Measurements from ENCODE around the gene CREB5. TPM values are rescaled to one million over a fixed set of nuclear protein-coding genes. Genes with fewer than 3 reads are reported as not detected.

The CREB5 gene
- total RNA-seq, 1 donor from 2014 or later = 52.2 TPM

DNA sequence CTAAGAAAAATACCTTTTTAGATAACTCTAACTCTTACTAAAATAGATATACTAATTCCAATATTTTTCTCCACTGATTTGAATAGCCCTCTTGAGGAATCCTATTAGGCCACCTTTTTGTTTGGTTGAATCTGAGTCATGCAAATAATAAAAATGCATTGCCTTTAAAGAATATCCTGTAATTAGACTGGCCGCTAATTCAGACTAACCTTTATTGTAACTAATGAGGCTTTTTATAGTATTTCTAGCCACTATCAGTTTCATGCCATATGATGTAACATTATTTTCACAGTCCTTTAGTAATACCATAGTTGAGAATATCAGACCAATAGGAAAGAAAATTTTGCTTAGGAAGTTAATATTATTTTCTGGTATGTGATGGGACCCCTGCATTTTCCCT is 90.1 kb downstream of the CREB5 start:
- Histone ChIP-seq H3K27ac (ENCODE audit: low read depth, low read length) (no peak overlapping the region), H3K4me1 (ENCODE audit: control insufficient read depth in 3 of 3, insufficient read depth in 3 of 3, low read length in 3 of 3) (no peaks in the 10 kb centered on the region), H3K36me3 (ENCODE audit: control insufficient read depth in 3 of 3, insufficient read depth in 3 of 3, low read length in 3 of 3) (no peaks in the 10 kb centered on the region), H3K27me3 (ENCODE audit: control insufficient read depth in 3 of 3, insufficient read depth in 3 of 3, low read length in 3 of 3) (no peaks in the 10 kb centered on the region), H3K9me3 (ENCODE audit: control insufficient read depth in 3 of 3, low read length in 3 of 3) (no peaks in the 10 kb centered on the region), H3K9ac (ENCODE audit: low read depth in 1 of 3, low read length in 3 of 3) (no peak overlapping the region), H3K4me3 (ENCODE audit: low read length in 3 of 3) (no peak overlapping the region)

GRCh38 chr7:28503396-28503795 is 91.1 kb downstream of the CREB5 start:
- Histone ChIP-seq H3K27ac (ENCODE audit: low read depth, low read length) (no peak overlapping the region), H3K27me3 (ENCODE audit: control insufficient read depth in 3 of 3, insufficient read depth in 3 of 3, low read length in 3 of 3) (no peaks in the 10 kb centered on the region), H3K4me3 (ENCODE audit: low read length in 3 of 3) (no peak overlapping the region), H3K4me1 (ENCODE audit: control insufficient read depth in 3 of 3, insufficient read depth in 3 of 3, low read length in 3 of 3) (no peaks in the 10 kb centered on the region), H3K9me3 (ENCODE audit: control insufficient read depth in 3 of 3, low read length in 3 of 3) (no peaks in the 10 kb centered on the region), H3K36me3 (ENCODE audit: control insufficient read depth in 3 of 3, insufficient read depth in 3 of 3, low read length in 3 of 3) (no peaks in the 10 kb centered on the region), H3K9ac (ENCODE audit: low read depth in 1 of 3, low read length in 3 of 3) (no peak overlapping the region)

- no peak overlapping the region for H3K4me3 ChIP-seq (ENCODE audit: low read length in 3 of 3)
- H3K4me1 ChIP-seq (ENCODE audit: control insufficient read depth in 3 of 3, insufficient read depth in 3 of 3, low read length in 3 of 3) = peaks cover 0 to 5% (median 0%) of the 10 kb centered on the region in 3 donors
- no peaks in the 10 kb centered on the region for H3K9me3 ChIP-seq (ENCODE audit: control insufficient read depth in 3 of 3, low read length in 3 of 3)
- no peak overlapping the region for H3K27ac ChIP-seq (ENCODE audit: low read depth, low read length)
- no peaks in the 10 kb centered on the region for H3K27me3 ChIP-seq (ENCODE audit: control insufficient read depth in 3 of 3, insufficient read depth in 3 of 3, low read length in 3 of 3)
- H3K36me3 ChIP-seq (ENCODE audit: control insufficient read depth in 3 of 3, insufficient read depth in 3 of 3, low read length in 3 of 3) = no peaks in the 10 kb centered on the region
- H3K9ac ChIP-seq (ENCODE audit: low read depth in 1 of 3, low read length in 3 of 3) = no peak overlapping the region
These were observed 92.7 kb downstream of the CREB5 start for GRCh38 chr7:28505014-28505413.

- Histone ChIP-seq H3K4me1 (ENCODE audit: control insufficient read depth in 3 of 3, insufficient read depth in 3 of 3, low read length in 3 of 3) (peaks cover 0 to 5% (median 0%) of the 10 kb centered on the region in 3 donors), H3K9ac (ENCODE audit: low read depth in 1 of 3, low read length in 3 of 3) (no peak overlapping the region), H3K4me3 (ENCODE audit: low read length in 3 of 3) (no peak overlapping the region), H3K27me3 (ENCODE audit: control insufficient read depth in 3 of 3, insufficient read depth in 3 of 3, low read length in 3 of 3) (no peaks in the 10 kb centered on the region), H3K27ac (ENCODE audit: low read depth, low read length) (no peak overlapping the region), H3K36me3 (ENCODE audit: control insufficient read depth in 3 of 3, insufficient read depth in 3 of 3, low read length in 3 of 3) (no peaks in the 10 kb centered on the region), H3K9me3 (ENCODE audit: control insufficient read depth in 3 of 3, low read length in 3 of 3) (no peaks in the 10 kb centered on the region)
These were observed 93.5 kb downstream of the CREB5 start for GRCh38 chr7:28505867-28506266.

GRCh38 chr7:28507525-28508282 is 95.4 kb downstream of the CREB5 start:
- Histone ChIP-seq H3K4me3 (ENCODE audit: low read length in 3 of 3) (no peak overlapping the region), H3K27me3 (ENCODE audit: control insufficient read depth in 3 of 3, insufficient read depth in 3 of 3, low read length in 3 of 3) (no peaks in the 10 kb centered on the region), H3K9ac (ENCODE audit: low read depth in 1 of 3, low read length in 3 of 3) (no peak overlapping the region), H3K27ac (ENCODE audit: low read depth, low read length) (no peak overlapping the region), H3K36me3 (ENCODE audit: control insufficient read depth in 3 of 3, insufficient read depth in 3 of 3, low read length in 3 of 3) (no peaks in the 10 kb centered on the region), H3K4me1 (ENCODE audit: control insufficient read depth in 3 of 3, insufficient read depth in 3 of 3, low read length in 3 of 3) (peaks cover under 1 to 5% (median under 1%) of the 10 kb centered on the region in 3 donors), H3K9me3 (ENCODE audit: control insufficient read depth in 3 of 3, low read length in 3 of 3) (no peaks in the 10 kb centered on the region)

GRCh38 chr7:28509251-28510025 is 97.1 kb downstream of the CREB5 start:
- no peaks in the 10 kb centered on the region for H3K36me3 ChIP-seq (ENCODE audit: control insufficient read depth in 3 of 3, insufficient read depth in 3 of 3, low read length in 3 of 3)
- no peak overlapping the region for H3K27ac ChIP-seq (ENCODE audit: low read depth, low read length)
- H3K9ac ChIP-seq (ENCODE audit: low read depth in 1 of 3, low read length in 3 of 3) = no peak overlapping the region
- no peaks in the 10 kb centered on the region for H3K27me3 ChIP-seq (ENCODE audit: control insufficient read depth in 3 of 3, insufficient read depth in 3 of 3, low read length in 3 of 3)
- H3K4me3 ChIP-seq (ENCODE audit: low read length in 3 of 3) = peak overlapping the region in 1 of 3 donors; percentile 48
- H3K4me1 ChIP-seq (ENCODE audit: control insufficient read depth in 3 of 3, insufficient read depth in 3 of 3, low read length in 3 of 3) = peaks cover 4 to 5% (median 4%) of the 10 kb centered on the region in 3 donors
- H3K9me3 ChIP-seq (ENCODE audit: control insufficient read depth in 3 of 3, low read length in 3 of 3) = no peaks in the 10 kb centered on the region

GRCh38 chr7:28510026-28510369 is 97.7 kb downstream of the CREB5 start:
- H3K4me3 ChIP-seq (ENCODE audit: low read length in 3 of 3) = no peak overlapping the region
- no peak overlapping the region for H3K9ac ChIP-seq (ENCODE audit: low read depth in 1 of 3, low read length in 3 of 3)
- H3K9me3 ChIP-seq (ENCODE audit: control insufficient read depth in 3 of 3, low read length in 3 of 3) = no peaks in the 10 kb centered on the region
- H3K4me1 ChIP-seq (ENCODE audit: control insufficient read depth in 3 of 3, insufficient read depth in 3 of 3, low read length in 3 of 3) = peaks cover 4 to 5% (median 4%) of the 10 kb centered on the region in 3 donors
- no peaks in the 10 kb centered on the region for H3K27me3 ChIP-seq (ENCODE audit: control insufficient read depth in 3 of 3, insufficient read depth in 3 of 3, low read length in 3 of 3)
- no peak overlapping the region for H3K27ac ChIP-seq (ENCODE audit: low read depth, low read length)
- no peaks in the 10 kb centered on the region for H3K36me3 ChIP-seq (ENCODE audit: control insufficient read depth in 3 of 3, insufficient read depth in 3 of 3, low read length in 3 of 3)

GRCh38 chr7:28512668-28513440 is 100.5 kb downstream of the CREB5 start:
- Histone ChIP-seq H3K9me3 (ENCODE audit: control insufficient read depth in 3 of 3, low read length in 3 of 3) (no peaks in the 10 kb centered on the region), H3K9ac (ENCODE audit: low read depth in 1 of 3, low read length in 3 of 3) (no peak overlapping the region), H3K27me3 (ENCODE audit: control insufficient read depth in 3 of 3, insufficient read depth in 3 of 3, low read length in 3 of 3) (no peaks in the 10 kb centered on the region), H3K36me3 (ENCODE audit: control insufficient read depth in 3 of 3, insufficient read depth in 3 of 3, low read length in 3 of 3) (no peaks in the 10 kb centered on the region), H3K27ac (ENCODE audit: low read depth, low read length) (no peak overlapping the region), H3K4me3 (ENCODE audit: low read length in 3 of 3) (no peak overlapping the region), H3K4me1 (ENCODE audit: control insufficient read depth in 3 of 3, insufficient read depth in 3 of 3, low read length in 3 of 3) (peaks cover 4 to 10% (median 4%) of the 10 kb centered on the region in 3 donors)

DNA sequence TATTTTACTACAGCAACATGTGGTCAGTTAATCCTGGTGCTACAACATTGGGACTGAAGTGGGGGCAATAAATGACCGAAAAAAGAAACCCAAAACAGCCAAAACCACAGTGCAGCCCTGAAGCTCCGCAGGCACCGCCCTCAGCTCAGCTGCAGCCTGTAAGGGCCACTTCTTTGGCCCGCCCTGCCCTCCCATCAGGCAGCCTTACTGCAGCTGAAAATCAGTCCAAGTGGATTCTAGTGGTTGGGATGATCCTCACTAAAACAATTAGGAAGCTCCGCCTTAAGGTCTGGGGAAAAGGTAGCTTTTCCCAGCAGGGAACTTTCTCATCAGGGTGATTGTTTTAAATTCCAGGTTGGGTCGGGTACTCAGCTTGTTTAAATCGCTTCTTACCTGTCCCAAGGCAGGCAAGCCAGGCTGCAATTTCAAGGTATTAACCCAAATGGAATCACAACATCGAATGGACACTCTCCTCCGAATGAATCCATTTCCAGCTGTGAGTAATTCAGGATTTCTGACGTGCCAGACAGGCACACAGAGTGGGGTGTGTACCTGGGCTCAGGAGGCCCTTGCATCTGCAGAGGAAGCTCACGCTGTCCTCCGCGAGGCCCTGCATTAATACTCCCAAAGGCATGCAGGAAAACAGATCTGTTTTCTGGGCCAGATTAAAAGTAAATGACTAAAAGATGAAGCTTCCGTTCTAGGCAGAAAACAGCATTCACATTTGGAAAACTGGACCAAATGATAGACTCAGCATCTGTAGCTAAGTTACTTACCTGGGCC is 104.3 kb downstream of the CREB5 start:
- Histone ChIP-seq H3K9ac (ENCODE audit: low read depth in 1 of 3, low read length in 3 of 3) (no peak overlapping the region), H3K9me3 (ENCODE audit: control insufficient read depth in 3 of 3, low read length in 3 of 3) (no peaks in the 10 kb centered on the region), H3K4me3 (ENCODE audit: low read length in 3 of 3) (no peak overlapping the region), H3K27ac (ENCODE audit: low read depth, low read length) (no peak overlapping the region), H3K4me1 (ENCODE audit: control insufficient read depth in 3 of 3, insufficient read depth in 3 of 3, low read length in 3 of 3) (peaks cover 14 to 21% (median 20%) of the 10 kb centered on the region in 3 donors), H3K27me3 (ENCODE audit: control insufficient read depth in 3 of 3, insufficient read depth in 3 of 3, low read length in 3 of 3) (no peaks in the 10 kb centered on the region), H3K36me3 (ENCODE audit: control insufficient read depth in 3 of 3, insufficient read depth in 3 of 3, low read length in 3 of 3) (no peaks in the 10 kb centered on the region)
